Thoracic aorta (tissue), 2 donors: ENCODE measurements around the gene OTOG. TPM values are rescaled to one million over a fixed set of nuclear protein-coding genes. Genes with fewer than 3 reads are reported as not detected.

ENCODE experiments used
- ATAC-seq: fragments of 150-250 bp; one replicate; pipeline ENCODE4 v1.8.0; 2017; ENCODE audit warnings: low read depth; ENCODE audit not compliant: insufficient number of reproducible peaks, low FRiP score
- DNase-seq: peaks from one replicate; pipeline ENCODE4 v3.0.0-alpha.2; 2020; ENCODE audit warnings: low spot score
- H3K27ac ChIP-seq, 2 donors: fragments of 200-600 bp; sonication (generic); 1 replicate in 1 of 2; 2 replicates in 1 of 2; pipeline ENCODE4 v1.5.1; 2016; ENCODE audit warnings: mild to moderate bottlenecking in 2 of 2, moderate library complexity in 2 of 2
- H3K27me3 ChIP-seq: fragments of 200-600 bp; sonication (generic); replicated peaks from 2 replicates; pipeline ENCODE4 v1.6.0; 2016; ENCODE audit warnings: mild to moderate bottlenecking; ENCODE audit not compliant: insufficient read depth
- H3K36me3 ChIP-seq: fragments of 200-600 bp; sonication (generic); one replicate; pipeline ENCODE4 v1.5.1; 2016
- H3K4me1 ChIP-seq, 2 donors: fragments of 200-600 bp; sonication (generic); 1 replicate in 1 of 2; 2 replicates in 1 of 2; pipeline versions ENCODE4 v1.5.1 to v1.6.0; 2016; ENCODE audit warnings: low read depth in 2 of 2, mild to moderate bottlenecking in 1 of 2; ENCODE audit not compliant: control insufficient read depth in 1 of 2
- H3K4me3 ChIP-seq: fragments of 200-600 bp; sonication (generic); 2 replicates; pipeline ENCODE4 v1.5.1; 2016; ENCODE audit warnings: mild to moderate bottlenecking
- H3K9me3 ChIP-seq: fragments of 200-600 bp; sonication (generic); 2 replicates; pipeline ENCODE4 v1.5.1; 2016
- total RNA-seq, 2 donors: library from RNA; depleted of rRNA; stranded (reverse); fragments of >200 nt; gene quantifications; one replicate each; pipeline versions ENCODE4 v1.1.0 to v1.2.3, GENCODE V29; 2016
- TF ChIP-seq, protein P1 (sequence below): fragments of 200-600 bp; sonication (generic); IDR thresholded peaks from one replicate; pipeline ENCODE4 v1.5.1; 2019; ENCODE audit warnings: antibody characterized with exemption

The OTOG gene
- total RNA-seq, 2 donors from 2014 or later: not detected

GRCh38 chr11:17600316-17601255 is 53.5 kb downstream of the OTOG start:
- H3K27ac ChIP-seq: no peak overlapping the region
- no peaks in the 10 kb centered on the region for H3K36me3 ChIP-seq
- TF ChIP-seq, protein P1, sequence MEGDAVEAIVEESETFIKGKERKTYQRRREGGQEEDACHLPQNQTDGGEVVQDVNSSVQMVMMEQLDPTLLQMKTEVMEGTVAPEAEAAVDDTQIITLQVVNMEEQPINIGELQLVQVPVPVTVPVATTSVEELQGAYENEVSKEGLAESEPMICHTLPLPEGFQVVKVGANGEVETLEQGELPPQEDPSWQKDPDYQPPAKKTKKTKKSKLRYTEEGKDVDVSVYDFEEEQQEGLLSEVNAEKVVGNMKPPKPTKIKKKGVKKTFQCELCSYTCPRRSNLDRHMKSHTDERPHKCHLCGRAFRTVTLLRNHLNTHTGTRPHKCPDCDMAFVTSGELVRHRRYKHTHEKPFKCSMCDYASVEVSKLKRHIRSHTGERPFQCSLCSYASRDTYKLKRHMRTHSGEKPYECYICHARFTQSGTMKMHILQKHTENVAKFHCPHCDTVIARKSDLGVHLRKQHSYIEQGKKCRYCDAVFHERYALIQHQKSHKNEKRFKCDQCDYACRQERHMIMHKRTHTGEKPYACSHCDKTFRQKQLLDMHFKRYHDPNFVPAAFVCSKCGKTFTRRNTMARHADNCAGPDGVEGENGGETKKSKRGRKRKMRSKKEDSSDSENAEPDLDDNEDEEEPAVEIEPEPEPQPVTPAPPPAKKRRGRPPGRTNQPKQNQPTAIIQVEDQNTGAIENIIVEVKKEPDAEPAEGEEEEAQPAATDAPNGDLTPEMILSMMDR: no peak
- H3K9me3 ChIP-seq: no peaks in the 10 kb centered on the region
- no peaks in the 10 kb centered on the region for H3K27me3 ChIP-seq
- ATAC-seq (no peak), DNase-seq (no peak)
- no peaks in the 10 kb centered on the region for H3K4me1 ChIP-seq
- no peak overlapping the region for H3K4me3 ChIP-seq

- H3K36me3 ChIP-seq: no peaks in the 10 kb centered on the region
- no peaks in the 10 kb centered on the region for H3K4me1 ChIP-seq
- no peaks in the 10 kb centered on the region for H3K27me3 ChIP-seq
- no peak overlapping the region for H3K27ac ChIP-seq
- ATAC-seq (no peak), DNase-seq (no peak)
- TF ChIP-seq, protein P1: no peak
- H3K9me3 ChIP-seq: no peaks in the 10 kb centered on the region
- no peak overlapping the region for H3K4me3 ChIP-seq
Measured at GRCh38 chr11:17601256-17601671, 54.2 kb downstream of the OTOG start.

- no peak overlapping the region for H3K27ac ChIP-seq
- DNase-seq: no peak
- no peak for ATAC-seq
- no peaks in the 10 kb centered on the region for H3K4me1 ChIP-seq
- no peaks in the 10 kb centered on the region for H3K36me3 ChIP-seq
- H3K27me3 ChIP-seq: no peaks in the 10 kb centered on the region
- H3K4me3 ChIP-seq: no peak overlapping the region
- no peaks in the 10 kb centered on the region for H3K9me3 ChIP-seq
- TF ChIP-seq, protein P1: no peak
Measured at GRCh38 chr11:17601676-17602075, 54.6 kb downstream of the OTOG start.

- H3K27ac ChIP-seq: no peak overlapping the region
- TF ChIP-seq, protein P1: no peak
- no peak overlapping the region for H3K4me3 ChIP-seq
- H3K27me3 ChIP-seq: no peaks in the 10 kb centered on the region
- H3K36me3 ChIP-seq: no peaks in the 10 kb centered on the region
- ATAC-seq: no peak
- H3K9me3 ChIP-seq: no peaks in the 10 kb centered on the region
- H3K4me1 ChIP-seq: no peaks in the 10 kb centered on the region
- no peak for DNase-seq
Measured at GRCh38 chr11:17602105-17603001, 55.3 kb downstream of the OTOG start.
